Caco-2 (cell line): Measurements from ENCODE around the gene YY1. TPM values are rescaled to one million over a fixed set of nuclear protein-coding genes. Genes with fewer than 3 reads are reported as not detected.

ENCODE experiments used
- BruUV-seq: library from RNA; stranded (reverse); fragments of 400-500 nt; replicated peaks from 2 replicates; lab custom pipeline; 2021; lab: Mats Ljungman, UMichigan
- CTCF ChIA-PET: fragments of 300-600 bp; sonication (Branson Sonifier 250); formaldehyde crosslinking; loops from one replicate; lab custom pipeline; 2022; ENCODE audit warnings: antibody characterized with exemption; lab: Charles Lee
- POLR2A ChIA-PET: fragments of 300-600 bp; sonication (Branson Sonifier 250); formaldehyde crosslinking; loops from one replicate; lab custom pipeline; 2022; ENCODE audit warnings: antibody characterized with exemption; lab: Charles Lee
- DNase-seq, 2 experiments: peaks; one replicate each; pipeline versions ENCODE4 v3.0.0 to v3.0.0-alpha.2; 2020 to 2022
- H3K27me3 ChIP-seq: replicated peaks from 2 replicates; pipeline ENCODE4 v1.6.0; 2011; ENCODE audit warnings: low read length; ENCODE audit not compliant: control insufficient read depth, insufficient read depth
- H3K36me3 ChIP-seq: 2 replicates; pipeline ENCODE4 v1.5.1; 2011; ENCODE audit warnings: low read length; ENCODE audit not compliant: control insufficient read depth, insufficient read depth
- H3K4me1 ChIP-seq: fragments of 250-450 bp; sonication (Bioruptor Pico); 2 replicates; pipeline ENCODE4 v1.5.1; 2020; ENCODE audit warnings: mild to moderate bottlenecking
- H3K4me3 ChIP-seq: 2 replicates; pipeline ENCODE4 v1.5.1; 2011; ENCODE audit warnings: low read depth, mild to moderate bottlenecking, control low read depth, low read length
- H3K9me3 ChIP-seq: fragments of 250-450 bp; sonication (Bioruptor Pico); 2 replicates; pipeline ENCODE4 v1.5.1; 2020; ENCODE audit warnings: mild to moderate bottlenecking, moderate library complexity
- H3K27ac Mint-ChIP-seq: one replicate; pipeline ENCODE4 v1.8.0; 2022; ENCODE audit warnings: mixed read lengths; ENCODE audit not compliant: unreplicated experiment
- H3K27me3 Mint-ChIP-seq: one replicate; pipeline ENCODE4 v1.8.0; 2022; ENCODE audit warnings: mixed read lengths; ENCODE audit not compliant: insufficient read depth, unreplicated experiment
- H3K36me3 Mint-ChIP-seq: one replicate; pipeline ENCODE4 v1.8.0; 2022; ENCODE audit warnings: mild to moderate bottlenecking, mixed read lengths; ENCODE audit not compliant: insufficient read depth, unreplicated experiment
- H3K4me1 Mint-ChIP-seq: one replicate; pipeline ENCODE4 v1.8.0; 2022; ENCODE audit warnings: low read depth, mixed read lengths; ENCODE audit not compliant: unreplicated experiment
- H3K4me3 Mint-ChIP-seq: one replicate; pipeline ENCODE4 v1.8.0; 2022; ENCODE audit warnings: mild to moderate bottlenecking, moderate library complexity, mixed read lengths; ENCODE audit not compliant: unreplicated experiment
- H3K9me3 Mint-ChIP-seq: one replicate; pipeline ENCODE4 v1.8.0; 2022; ENCODE audit warnings: mixed read lengths; ENCODE audit not compliant: unreplicated experiment
- CTCF ChIP-seq, 2 experiments: fragments of 200-600 bp in 1 of 2; IDR thresholded peaks; 1 replicate in 1 of 2; 2 replicates in 1 of 2; pipeline versions ENCODE4 v1.5.1 to v1.8.0; 2011 to 2022; ENCODE audit warnings: antibody characterized with exemption in 1 of 2, control low read depth in 1 of 2, inconsistent platforms in 1 of 2, low read depth in 1 of 2, low read length in 1 of 2, mild to moderate bottlenecking in 1 of 2, moderate library complexity in 1 of 2; ENCODE audit not compliant: insufficient read depth in 1 of 2, severe bottlenecking in 1 of 2, unreplicated experiment in 1 of 2
- intact Hi-C: fragments of 100-400 bp; cut with micrococcal nuclease; formaldehyde crosslinking; loops from one replicate; pipeline ENCODE4 v1.10.0; 2022; ENCODE audit not compliant: unreplicated experiment
- total RNA-seq: library from RNA; stranded (reverse); gene quantifications from 2 replicates; pipeline ENCODE4 v1.2.3, GENCODE V29; 2022

YY1 gene
- total RNA-seq, 1 experiment from 2014 or later, result 94.1 TPM

GRCh38 chr14:100193417-100194357, 45.3 kb upstream of the YY1 start:
- ChIA-PET CTCF (interaction anchor here (0.5 to 2.2 kb wide), 28 partner anchors 8 to 294 kb away, joined by 3 to 27 read pairs (median 4); partner anchors contain the start of gene DEGS2), POLR2A (interaction anchor here (0.7 to 1.6 kb wide), 6 partner anchors 11 to 77 kb away, joined by 3 to 11 read pairs (median 6); no protein-coding TSS in a partner anchor)
- intact Hi-C loops, result loop anchor here (1.0 to 5.0 kb wide), 8 partner anchors 21 to 211 kb away; partner anchors contain the start of gene WDR25
- Mint-ChIP-seq H3K4me3 (peak overlapping the region; percentile 71), H3K36me3 (no peaks in the 10 kb centered on the region), H3K9me3 (no peaks in the 10 kb centered on the region), H3K27me3 (no peaks in the 10 kb centered on the region), H3K27ac (peak overlapping the region; percentile 86), H3K4me1 (peaks cover 6% of the 10 kb centered on the region)
- H3K27me3 ChIP-seq, result no peaks in the 10 kb centered on the region
- no TSS peak for BruUV-seq
- peak in 1 of 2 experiments; percentile 16 for DNase-seq
- peak overlapping the region; percentile 23 for H3K4me3 ChIP-seq
- H3K9me3 ChIP-seq, result no peaks in the 10 kb centered on the region
- no peak for TF ChIP-seq CTCF (IDR thresholded peaks at IDR 0.05; ENCODE audit: insufficient read depth in 1 of 2, low read depth in 1 of 2, low read length in 1 of 2, severe bottlenecking in 1 of 2, unreplicated experiment in 1 of 2)
- no peaks in the 10 kb centered on the region for H3K36me3 ChIP-seq
- H3K4me1 ChIP-seq, result peaks cover 10% of the 10 kb centered on the region

GRCh38 chr14:100199240-100199860, 39.6 kb upstream of the YY1 start:
- H3K27me3 ChIP-seq, result no peaks in the 10 kb centered on the region
- Mint-ChIP-seq H3K9me3 (no peaks in the 10 kb centered on the region), H3K4me3 (no peak overlapping the region), H3K36me3 (no peaks in the 10 kb centered on the region), H3K27ac (no peak overlapping the region), H3K4me1 (no peaks in the 10 kb centered on the region), H3K27me3 (no peaks in the 10 kb centered on the region)
- BruUV-seq, result no TSS peak
- intact Hi-C loops, result no loop called here
- no peak for DNase-seq
- ChIA-PET POLR2A (no interaction called here), CTCF (interaction anchor here (0.7 kb wide), 1 partner anchor 84 kb away, joined by 4 read pairs; no protein-coding TSS in a partner anchor)
- H3K36me3 ChIP-seq, result no peaks in the 10 kb centered on the region
- peaks cover 6% of the 10 kb centered on the region; the same call in 1 of the 2 replicates for H3K4me1 ChIP-seq
- H3K9me3 ChIP-seq, result no peaks in the 10 kb centered on the region
- TF ChIP-seq CTCF (IDR thresholded peaks at IDR 0.05; ENCODE audit: insufficient read depth in 1 of 2, low read depth in 1 of 2, low read length in 1 of 2, severe bottlenecking in 1 of 2, unreplicated experiment in 1 of 2), result no peak
- no peak overlapping the region for H3K4me3 ChIP-seq

GRCh38 chr14:100200311-100200710, 38.6 kb upstream of the YY1 start:
- CTCF ChIA-PET, result no interaction called here
- Mint-ChIP-seq H3K27me3 (no peaks in the 10 kb centered on the region), H3K9me3 (no peaks in the 10 kb centered on the region), H3K4me3 (no peak overlapping the region), H3K36me3 (no peaks in the 10 kb centered on the region), H3K4me1 (no peaks in the 10 kb centered on the region), H3K27ac (no peak overlapping the region)
- no peak for TF ChIP-seq CTCF (IDR thresholded peaks at IDR 0.05; ENCODE audit: insufficient read depth in 1 of 2, low read depth in 1 of 2, low read length in 1 of 2, severe bottlenecking in 1 of 2, unreplicated experiment in 1 of 2)
- Histone ChIP-seq H3K4me1 (peaks cover 14% of the 10 kb centered on the region), H3K27me3 (no peaks in the 10 kb centered on the region), H3K36me3 (no peaks in the 10 kb centered on the region), H3K4me3 (no peak overlapping the region), H3K9me3 (no peaks in the 10 kb centered on the region)
- no peak for DNase-seq
- BruUV-seq, result no TSS peak
- intact Hi-C loops, result no loop called here
- POLR2A ChIA-PET, result no interaction called here
